HepG2 (cell line): ENCODE data around the gene DCN. TPM values are rescaled to one million over a fixed set of nuclear protein-coding genes. Genes with fewer than 3 reads are reported as not detected.

ENCODE experiments used
- ATAC-seq: fragments of 200-7000 bp; cut with Tn5 transposase; 3 replicates; pipeline ENCODE4 v1.9.1; 2020; ENCODE audit warnings: mild to moderate bottlenecking, moderate library complexity
- BruUV-seq: library from RNA; stranded (reverse); fragments of 400-500 nt; replicated peaks from 2 replicates; lab custom pipeline; 2021; lab: Mats Ljungman, UMichigan
- CTCF ChIA-PET: fragments of 300-600 bp; formaldehyde crosslinking; extraction: SDS; loops from one replicate; lab custom pipeline; 2021; ENCODE audit warnings: low total read pairs, inconsistent platforms, low intra/inter-chr PET ratio; lab: Yijun Ruan, JAX
- POLR2A ChIA-PET: fragments of 350-600 bp; sonication (Branson Sonifier 250); formaldehyde crosslinking; loops from one replicate; lab custom pipeline; 2020; ENCODE audit warnings: antibody characterized with exemption, inconsistent platforms; lab: Yijun Ruan, JAX
- DNase-seq: peaks from one replicate; pipeline ENCODE4 v3.0.0-alpha.2; 2015; ENCODE audit warnings: low spot score
- FAIRE-seq: peaks from 3 replicates; lab custom pipeline; 2011; peaks lifted over from hg19 to GRCh38; lab: Jason Lieb, UNC
- H2AFZ ChIP-seq: one replicate; pipeline ENCODE4 v1.6.1; 2011; ENCODE audit warnings: low read length, inconsistent platforms
- H3K27ac ChIP-seq: fragments of 300-600 bp; 3 replicates; pipeline ENCODE4 v1.8.0; 2011; ENCODE audit warnings: mixed run types, mild to moderate bottlenecking, mixed read lengths, low read length, inconsistent platforms; ENCODE audit not compliant: insufficient read depth; ENCODE audit errors: extremely low read length
- H3K27me3 ChIP-seq, 2 experiments: fragments of 200-600 bp in 1 of 2; 2 replicates in 1 of 2; 3 replicates in 1 of 2; pipeline versions ENCODE4 v1.6.0 to v1.8.0; 2011; ENCODE audit warnings: low read length in 2 of 2, mild to moderate bottlenecking in 2 of 2, moderate library complexity in 2 of 2, inconsistent platforms in 1 of 2; ENCODE audit not compliant: insufficient read depth in 2 of 2, control insufficient read depth in 1 of 2
- H3K36me3 ChIP-seq, 2 experiments: fragments of 200-600 bp in 1 of 2; replicated peaks in 1 of 2; 2 replicates in 1 of 2; 3 replicates in 1 of 2; pipeline versions ENCODE4 v1.5.1 to v1.8.0; 2011; ENCODE audit warnings: low read length in 2 of 2, inconsistent platforms in 1 of 2; ENCODE audit not compliant: insufficient read depth in 2 of 2, control insufficient read depth in 1 of 2
- H3K4me1 ChIP-seq: 2 replicates; pipeline ENCODE4 v1.5.1; 2012; ENCODE audit warnings: low read length, inconsistent platforms; ENCODE audit not compliant: insufficient read depth
- H3K4me2 ChIP-seq: 2 replicates; pipeline ENCODE4 v1.6.0; 2011; ENCODE audit warnings: low read depth, low read length, inconsistent platforms
- H3K4me3 ChIP-seq, 3 experiments: fragments of 200-600 bp in 1 of 3; sonication (generic), shearing (Covaris generic) in 1 of 3; replicated peaks in 1 of 3; 2 replicates each; pipeline ENCODE4 v1.5.1; 2011 to 2016; ENCODE audit warnings: low read length in 3 of 3, inconsistent platforms in 2 of 3, low read depth in 2 of 3, mild to moderate bottlenecking in 2 of 3, control low read depth in 1 of 3, mixed read lengths in 1 of 3; ENCODE audit not compliant: insufficient read depth in 1 of 3
- H3K79me2 ChIP-seq: one replicate; pipeline ENCODE4 v1.6.1; 2011; ENCODE audit warnings: low read length, inconsistent platforms; ENCODE audit not compliant: insufficient read depth
- H3K9ac ChIP-seq: 2 replicates; pipeline ENCODE4 v1.6.0; 2011; ENCODE audit warnings: mild to moderate bottlenecking, low read depth, low read length, inconsistent platforms; ENCODE audit not compliant: insufficient read depth
- H3K9me3 ChIP-seq: 2 replicates; pipeline ENCODE4 v1.5.1; 2012; ENCODE audit warnings: mild to moderate bottlenecking, low read length
- H4K20me1 ChIP-seq: 2 replicates; pipeline ENCODE4 v1.6.0; 2011; ENCODE audit warnings: inconsistent platforms, mild to moderate bottlenecking, low read length, moderate library complexity; ENCODE audit not compliant: insufficient read depth
- CBX2 ChIP-seq, 2 experiments: fragments of 200-600 bp in 1 of 2; sonication (generic); formaldehyde crosslinking in 1 of 2; IDR thresholded peaks; 2 replicates each; pipeline versions ENCODE4 v1.7.0 to v1.8.1; 2018 to 2022; ENCODE audit warnings: low read depth in 2 of 2, low read length in 1 of 2, mild to moderate bottlenecking in 1 of 2, missing genetic modification reagents in 1 of 2
- CC2D1A ChIP-seq: sonication (generic); formaldehyde crosslinking; IDR thresholded peaks from 2 replicates; pipeline ENCODE4 v1.8.1; 2023; ENCODE audit warnings: mild to moderate bottlenecking, missing genetic modification reagents
- HOXA9 ChIP-seq: sonication (generic); formaldehyde crosslinking; IDR thresholded peaks from 2 replicates; pipeline ENCODE4 v1.8.1; 2022; ENCODE audit warnings: missing genetic modification reagents, mild to moderate bottlenecking, moderate library complexity, borderline replicate concordance
- NFE2 ChIP-seq: sonication (generic); formaldehyde crosslinking; IDR thresholded peaks from 2 replicates; pipeline ENCODE4 v1.4.0; 2020; ENCODE audit warnings: missing genetic modification reagents
- RORA ChIP-seq: sonication (generic); formaldehyde crosslinking; IDR thresholded peaks from 2 replicates; pipeline ENCODE4 v1.5.0; 2020; ENCODE audit warnings: mild to moderate bottlenecking, missing genetic modification reagents, moderate library complexity
- SP4 ChIP-seq: sonication (generic); formaldehyde crosslinking; IDR thresholded peaks from 2 replicates; pipeline ENCODE4 v1.8.1; 2023; ENCODE audit warnings: mild to moderate bottlenecking, missing genetic modification reagents
- YEATS2 ChIP-seq: sonication (generic); formaldehyde crosslinking; IDR thresholded peaks from 2 replicates; pipeline ENCODE4 v1.4.0; 2020; ENCODE audit warnings: missing genetic modification reagents, borderline replicate concordance
- ZIK1 ChIP-seq: sonication (generic); formaldehyde crosslinking; IDR thresholded peaks from 2 replicates; pipeline ENCODE4 v1.5.0; 2020; ENCODE audit warnings: mild to moderate bottlenecking, low read depth, missing genetic modification reagents, borderline replicate concordance
- ZNF468 ChIP-seq: sonication (generic); formaldehyde crosslinking; IDR thresholded peaks from 2 replicates; pipeline ENCODE4 v1.8.0; 2022; ENCODE audit warnings: mild to moderate bottlenecking, moderate library complexity, missing genetic modification reagents
- ZSCAN22 ChIP-seq: sonication (generic); formaldehyde crosslinking; IDR thresholded peaks from 2 replicates; pipeline ENCODE4 v1.4.0; 2020; ENCODE audit warnings: mild to moderate bottlenecking, missing genetic modification reagents
- whole genome bisulfite sequencing: methylation state at CpG from one replicate; pipeline ENCODE4 v1.1.6; 2017; ENCODE audit warnings: low lambda C conversion rate; 5-methylcytosine and 5-hydroxymethylcytosine counted together
- in situ Hi-C: cut with HindIII; loops from 2 replicates; pipeline ENCODE4 v1.10.0; 2017; ENCODE audit warnings: low pct_unique_long_range_greater_than_20kb; ENCODE audit not compliant: extremely low pct_ligation_motif_present
- intact Hi-C: fragments of 100-400 bp; cut with micrococcal nuclease; formaldehyde crosslinking; loops from one replicate; pipeline ENCODE4 v1.10.0; 2022; ENCODE audit not compliant: unreplicated experiment
- polyA plus RNA-seq, 8 experiments: library from polyadenylated mRNA; depleted of rRNA in 3 of 8; stranded (reverse) in 7 of 8; unstranded in 1 of 8; fragments of >200 nt; fragmentation: Illumina TruSeq in 4 of 8; extraction: Trizol in 4 of 8; gene quantifications; 2 replicates each; pipeline versions ENCODE4 v1.2.1 to v1.2.3, GENCODE V29; 2011 to 2016; ENCODE audit warnings: low read depth in 4 of 8, missing spikeins in 1 of 8, mixed read lengths in 1 of 8; ENCODE audit not compliant: insufficient read depth in 1 of 8
- total RNA-seq, 5 experiments: library from RNA; depleted of rRNA; stranded (reverse); fragments of >200 nt; fragmentation: Illumina TruSeq; extraction: Trizol; gene quantifications; 2 replicates each; pipeline ENCODE4 v1.2.3, GENCODE V29; 2016; ENCODE audit warnings: low read depth in 1 of 5

DCN gene
- total and polyA plus RNA-seq, 2 of the 13 experiments (the other 11 are each of a cell fraction or from before 2014, with no cell fraction given), result not detected

DNA sequence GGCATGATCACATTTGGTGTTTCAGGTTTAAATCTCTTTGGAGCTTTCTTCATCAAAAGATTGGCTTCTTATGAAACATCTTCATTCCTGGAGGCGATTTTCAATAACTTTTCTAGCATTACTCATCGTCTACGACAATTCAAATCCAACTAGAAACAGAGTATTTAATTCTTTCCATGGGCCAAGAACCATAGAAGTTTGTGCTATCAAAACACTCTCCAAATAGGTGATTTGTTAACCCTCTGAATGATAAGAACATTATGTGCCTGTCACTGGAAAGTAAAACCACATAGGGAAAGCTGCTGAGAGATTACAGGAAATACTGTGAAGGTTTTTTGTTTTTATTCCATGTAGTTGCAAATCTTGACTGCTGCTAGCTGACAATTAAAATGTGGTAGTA, 6.9 kb upstream of the DCN start:
- WGBS, result 2% methylated on average over 3 of the region's 3 CpGs
- in situ Hi-C loops, result no loop called here

DNA sequence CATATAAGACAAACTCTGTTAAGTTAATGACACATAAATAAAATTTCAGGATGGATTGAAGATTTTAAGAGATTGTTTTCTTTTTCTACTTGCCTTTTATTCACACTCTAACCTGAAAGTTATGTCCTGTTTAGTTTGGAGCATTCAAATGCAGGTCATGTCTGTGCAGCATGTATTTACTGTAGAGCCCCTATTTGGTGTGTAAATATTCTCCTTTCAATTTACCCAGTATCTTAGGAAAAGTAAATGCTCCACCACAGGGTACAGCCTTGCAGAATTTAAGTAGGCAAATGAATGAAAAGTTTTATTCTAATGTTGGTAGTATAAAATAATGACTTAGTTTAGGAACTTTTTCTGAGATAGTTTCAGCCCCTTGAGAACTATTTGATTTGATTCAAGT, 6.2 kb upstream of the DCN start:
- no peak for ATAC-seq
- no TSS peak for BruUV-seq
- Histone ChIP-seq H3K27ac (no peak overlapping the region), H3K9ac (no peak overlapping the region), H3K36me3 (no peaks in the 10 kb centered on the region), H3K27me3 (no peaks in the 10 kb centered on the region), H3K4me1 (no peaks in the 10 kb centered on the region), H3K4me3 (no peak overlapping the region), H3K9me3 (peaks cover 8% of the 10 kb centered on the region; the same call in 1 of the 2 replicates), H3K79me2 (no peaks in the 10 kb centered on the region), H2AFZ (no peak overlapping the region), H4K20me1 (no peaks in the 10 kb centered on the region), H3K4me2 (no peak overlapping the region)
- intact Hi-C loops (no loop called here), in situ Hi-C loops (no loop called here)
- no peak for DNase-seq
- FAIRE-seq, result no peak
- ChIA-PET POLR2A (no interaction called here), CTCF (no interaction called here)
- TF ChIP-seq ZNF468 (CRISPR knock-in tag) (no peak), NFE2 (no peak), RORA (CRISPR knock-in tag) (no peak), ZSCAN22 (CRISPR knock-in tag) (no peak)

More for the DNA sequence above, 6.9 kb upstream of the DCN start:
- ATAC-seq, result no peak
- no TSS peak for BruUV-seq
- Histone ChIP-seq H3K9me3 (peaks cover 9% of the 10 kb centered on the region; the same call in 1 of the 2 replicates), H3K4me2 (no peak overlapping the region), H3K79me2 (no peaks in the 10 kb centered on the region), H3K9ac (no peak overlapping the region), H4K20me1 (no peaks in the 10 kb centered on the region), H3K4me3 (no peak overlapping the region), H3K27ac (no peak overlapping the region), H3K36me3 (no peaks in the 10 kb centered on the region), H3K27me3 (no peaks in the 10 kb centered on the region), H3K4me1 (no peaks in the 10 kb centered on the region), H2AFZ (no peak overlapping the region)
- ChIA-PET CTCF (no interaction called here), POLR2A (no interaction called here)
- no peak for TF ChIP-seq CBX2 (IDR thresholded peaks at IDR 0.05; ENCODE audit: low read depth, low read length)
- no peak for TF ChIP-seq CBX2 (CRISPR knock-in tag; IDR thresholded peaks at IDR 0.05; ENCODE audit: low read depth)
- no peak for TF ChIP-seq CC2D1A (CRISPR knock-in tag)
- no peak for TF ChIP-seq SP4 (CRISPR knock-in tag)
- no peak for TF ChIP-seq ZNF468 (CRISPR knock-in tag)
- TF ChIP-seq HOXA9, result no peak
- no peak for TF ChIP-seq YEATS2 (CRISPR knock-in tag)
- TF ChIP-seq ZIK1, result no peak
- intact Hi-C loops, result no loop called here
- no peak for DNase-seq
- no peak for FAIRE-seq
